Ramos (cell line): ENCODE results near the gene DLX6.

ENCODE experiments used
- in situ Hi-C: fragments of 300-500 bp; cut with MboI; formaldehyde crosslinking; loops from one replicate; pipeline ENCODE4 v1.14.3; 2022; ENCODE audit warnings: low sequenced_read_pairs; ENCODE audit not compliant: unreplicated experiment

The DLX6 gene

GRCh38 chr7:97008275-97008917, 3.0 kb downstream of the DLX6 start:
- in situ Hi-C loops = loop anchor here (25.0 kb wide), 1 partner anchor 1471 kb away; no protein-coding TSS in a partner anchor

- in situ Hi-C loops = loop anchor here (25.0 kb wide), 1 partner anchor 1473 kb away; no protein-coding TSS in a partner anchor
Measured at GRCh38 chr7:97009753-97010732, 4.7 kb downstream of the DLX6 start.

- in situ Hi-C loops = loop anchor here (25.0 kb wide), 1 partner anchor 1474 kb away; no protein-coding TSS in a partner anchor
Measured at GRCh38 chr7:97011104-97011503, 5.8 kb downstream of the DLX6 start.

DNA sequence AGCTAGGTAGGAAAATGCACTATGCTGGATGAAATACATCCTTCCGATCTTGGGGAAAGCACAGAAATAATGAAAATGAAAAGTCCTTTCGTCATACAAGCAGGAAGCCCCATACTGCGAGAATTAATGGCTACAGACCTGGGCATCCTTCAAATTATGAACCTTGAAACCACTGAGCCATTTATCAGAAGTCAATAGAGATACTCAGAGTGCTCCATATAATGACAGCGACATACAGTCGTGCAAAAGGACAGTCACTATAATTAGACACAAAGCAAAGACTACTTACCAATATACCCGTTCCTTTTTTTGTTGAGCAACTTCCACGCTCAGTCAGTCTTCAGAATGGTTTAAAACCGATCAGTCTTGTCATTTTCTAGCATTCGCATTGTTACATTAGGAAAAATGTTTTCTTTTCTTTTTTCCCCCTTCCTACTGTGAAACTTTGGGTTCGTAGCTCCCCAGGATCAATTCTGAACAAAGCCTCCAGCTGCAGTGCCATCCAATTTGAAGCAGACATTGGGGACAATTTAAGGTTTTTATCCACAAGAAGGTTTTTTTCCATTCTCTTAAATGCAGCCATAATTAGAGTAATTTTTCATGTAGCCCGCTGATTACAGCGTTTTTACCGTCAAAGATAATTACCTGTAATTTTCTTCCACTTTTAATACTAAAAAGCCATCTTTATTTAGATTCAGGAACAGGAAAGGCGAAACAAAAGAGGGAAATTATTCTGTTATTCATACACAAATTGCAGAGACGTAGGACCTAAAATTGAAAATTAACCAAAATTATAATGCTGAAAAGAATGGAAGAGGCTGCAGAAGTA, 6.4 kb downstream of the DLX6 start:
- in situ Hi-C loops = loop anchor here (25.0 kb wide), 1 partner anchor 1474 kb away; no protein-coding TSS in a partner anchor

DNA sequence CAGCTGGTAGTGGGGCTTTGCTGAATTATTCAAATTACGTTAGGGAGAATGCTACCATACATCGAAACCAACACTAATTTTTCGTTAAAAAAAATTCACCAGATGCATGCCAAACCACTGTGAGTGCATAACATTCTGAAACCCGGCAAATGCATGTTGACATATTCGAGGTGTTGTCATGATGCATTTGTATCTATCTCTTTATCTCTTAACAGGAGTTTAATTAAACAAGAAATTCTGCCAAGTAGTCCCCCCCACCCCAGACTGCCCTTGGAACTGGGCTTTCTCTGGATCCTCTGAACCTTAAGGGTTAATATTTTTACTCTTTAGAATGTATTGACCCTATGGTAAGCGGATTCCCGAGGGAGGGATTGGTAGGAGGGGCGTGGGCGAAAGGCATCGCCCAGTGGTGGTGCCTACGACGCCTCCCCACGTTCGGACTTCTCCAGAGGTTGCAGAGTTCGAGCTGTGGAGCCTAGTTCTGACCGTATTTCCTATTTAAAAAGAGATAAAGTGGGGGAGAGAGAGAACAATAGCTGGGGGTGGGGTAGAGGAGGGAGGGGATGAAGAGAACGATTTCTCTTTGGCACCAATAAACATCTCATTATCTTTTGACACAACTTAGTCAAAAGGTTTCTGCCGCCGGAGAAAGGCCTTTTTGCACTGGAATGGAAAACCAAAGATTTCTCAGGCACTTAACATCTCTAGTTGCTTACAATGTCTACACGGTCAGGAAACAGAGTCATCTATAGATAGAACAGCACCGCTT, 7.2 kb downstream of the DLX6 start:
- in situ Hi-C loops = loop anchor here (25.0 kb wide), 1 partner anchor 1475 kb away; no protein-coding TSS in a partner anchor

- in situ Hi-C loops = loop anchor here (25.0 kb wide), 1 partner anchor 1476 kb away; no protein-coding TSS in a partner anchor
Measured at GRCh38 chr7:97013134-97013844, 7.9 kb downstream of the DLX6 start.

DNA sequence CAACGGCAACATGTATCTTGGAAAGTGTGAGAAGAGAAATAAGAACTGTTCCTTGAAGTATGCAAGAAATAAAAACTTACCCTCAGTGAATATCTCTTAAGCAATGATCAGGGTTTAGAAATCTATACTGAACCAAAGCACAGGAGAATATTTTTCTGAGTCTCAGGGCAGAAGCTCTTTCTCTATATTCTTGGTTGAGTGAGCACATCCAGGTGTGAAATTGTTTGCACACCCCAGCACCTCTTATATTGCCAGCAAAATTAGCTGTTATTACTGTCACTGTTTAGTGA, 8.4 kb downstream of the DLX6 start:
- in situ Hi-C loops = loop anchor here (25.0 kb wide), 1 partner anchor 1476 kb away; no protein-coding TSS in a partner anchor

DNA sequence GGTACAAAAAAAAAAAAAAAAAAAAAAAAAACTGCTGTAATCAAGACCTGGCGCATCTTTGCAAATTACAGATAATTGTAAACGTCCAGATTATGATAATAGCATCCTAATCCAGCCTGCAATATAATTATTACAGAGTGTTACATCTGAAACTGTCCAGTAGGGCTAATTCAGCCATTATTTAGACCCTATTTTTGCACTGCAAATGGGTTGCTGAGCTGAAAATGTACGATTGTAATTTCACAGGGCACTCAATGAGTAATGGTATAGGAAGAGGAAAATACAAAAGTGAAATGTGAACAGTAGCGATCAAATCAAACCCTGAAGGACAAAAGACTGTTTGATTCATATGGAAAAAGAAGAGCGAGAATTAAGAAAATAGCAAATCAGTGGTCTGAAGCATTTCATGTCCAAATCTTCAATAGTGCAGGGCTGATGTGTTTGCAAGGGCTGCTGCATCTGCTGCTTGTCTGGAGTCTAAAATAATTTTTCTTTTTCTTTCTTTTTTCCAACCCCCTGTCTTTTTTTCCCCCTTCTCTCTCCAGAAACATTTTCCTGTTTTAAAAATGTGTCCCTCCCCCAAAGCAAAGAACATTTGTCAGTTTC, 8.9 kb downstream of the DLX6 start:
- in situ Hi-C loops = loop anchor here (25.0 kb wide), 1 partner anchor 1477 kb away; no protein-coding TSS in a partner anchor

DNA sequence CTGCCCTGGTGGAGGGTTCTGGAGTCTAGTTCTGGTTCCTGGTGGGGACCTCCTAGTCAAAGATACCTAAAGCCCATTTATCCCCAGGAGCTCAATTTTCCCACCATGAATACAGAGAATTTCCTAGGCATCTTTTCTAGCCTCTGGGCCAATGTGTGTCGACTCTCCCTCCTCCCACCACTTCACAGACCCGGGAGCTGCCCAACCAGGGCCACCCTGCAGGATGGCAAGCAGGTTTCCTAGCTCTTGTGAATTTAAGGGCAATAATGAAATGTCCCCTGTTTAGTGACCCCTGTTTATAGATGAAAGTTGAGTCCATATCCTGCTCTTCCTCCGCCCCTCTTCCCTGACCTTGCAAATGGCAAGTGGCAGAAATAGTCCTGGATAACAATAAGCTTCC, 9.9 kb downstream of the DLX6 start:
- in situ Hi-C loops = loop anchor here (25.0 kb wide), 1 partner anchor 1478 kb away; no protein-coding TSS in a partner anchor

- in situ Hi-C loops = loop anchor here (25.0 kb wide), 1 partner anchor 1479 kb away; no protein-coding TSS in a partner anchor
Measured at GRCh38 chr7:97015756-97016380, 10.5 kb downstream of the DLX6 start.

GRCh38 chr7:97016381-97017191, 11.2 kb downstream of the DLX6 start:
- in situ Hi-C loops = loop anchor here (25.0 kb wide), 1 partner anchor 1479 kb away; no protein-coding TSS in a partner anchor

- in situ Hi-C loops = loop anchor here (25.0 kb wide), 1 partner anchor 1480 kb away; no protein-coding TSS in a partner anchor
Measured at GRCh38 chr7:97017192-97018125, 12.1 kb downstream of the DLX6 start.

GRCh38 chr7:97018126-97018601, 12.8 kb downstream of the DLX6 start:
- in situ Hi-C loops = loop anchor here (25.0 kb wide), 1 partner anchor 1481 kb away; no protein-coding TSS in a partner anchor

DNA sequence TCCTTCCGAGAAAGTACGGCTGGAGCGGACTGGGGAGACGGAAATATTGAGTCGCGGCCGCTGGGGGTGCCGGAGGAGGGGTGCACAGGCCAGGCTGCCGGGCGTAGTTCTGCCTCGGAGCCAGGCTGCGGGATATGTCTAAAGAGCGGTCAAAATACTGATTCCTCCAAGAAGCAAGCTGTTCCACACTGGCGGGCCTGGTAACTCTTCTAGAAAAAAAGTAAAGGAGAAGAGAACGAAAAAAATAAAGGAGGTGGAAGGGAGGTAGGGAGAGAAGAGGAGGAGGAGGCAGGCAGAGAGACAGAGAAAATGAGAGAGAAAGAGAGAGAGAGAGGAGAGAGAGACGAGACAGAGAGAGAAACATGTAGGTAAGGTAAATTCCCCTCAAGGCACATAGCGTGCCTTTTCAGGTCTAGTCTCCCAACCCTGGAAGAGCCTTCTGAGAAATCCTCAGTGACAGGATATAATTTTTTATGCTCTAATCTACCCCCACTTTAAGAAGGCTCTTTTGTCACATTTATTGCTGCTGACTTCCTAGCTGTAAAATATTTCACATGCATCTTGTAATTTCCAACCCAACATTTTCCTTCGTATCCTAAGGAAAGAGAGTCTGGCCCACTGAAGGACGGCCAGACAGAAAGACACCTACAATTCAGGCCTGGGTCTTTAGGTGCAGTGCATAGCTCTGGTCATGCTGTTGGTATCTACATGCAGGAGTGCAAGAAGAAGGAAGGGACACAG, 13.6 kb downstream of the DLX6 start:
- in situ Hi-C loops = loop anchor here (25.0 kb wide), 1 partner anchor 1482 kb away; no protein-coding TSS in a partner anchor
